ENCODE measurements around the gene IGHMBP2. TPM values are rescaled to one million over a fixed set of nuclear protein-coding genes. Genes with fewer than 3 reads are reported as not detected.
"Not testable (repeated sequence)": the region's sequence is repeated elsewhere in the genome, so short reads cannot be mapped to it uniquely, and the experiment has no call there.

The IGHMBP2 gene
- polyA plus RNA-seq, 3 donors = 14.6 to 22.5 (median 18.6) TPM

DNA sequence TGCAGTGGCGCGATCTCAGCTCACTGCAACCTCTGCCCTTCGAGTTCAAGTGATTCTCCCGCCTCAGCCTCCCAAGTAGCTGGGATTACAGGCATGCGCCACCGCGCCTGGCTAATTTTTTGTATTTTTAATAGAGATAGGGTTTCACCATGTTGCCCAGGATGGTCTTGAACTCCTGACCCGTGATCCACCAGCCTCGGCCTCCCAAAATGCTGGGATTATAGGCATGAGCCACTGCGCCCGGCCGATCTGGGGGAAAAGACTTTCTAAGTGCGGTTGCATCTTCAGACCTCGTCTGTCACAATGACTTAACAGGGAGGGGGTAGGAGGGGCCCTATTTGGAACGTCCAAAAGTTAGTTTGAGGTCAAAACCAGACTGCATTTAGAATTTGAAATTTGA is 18.9 kb upstream of the IGHMBP2 start:
- DNase-seq = not testable (repeated sequence)

GRCh38 chr11:68889948-68890446 is 13.7 kb upstream of the IGHMBP2 start:
- DNase-seq = peak; percentile 60

GRCh38 chr11:68890490-68891231 is 13.0 kb upstream of the IGHMBP2 start:
- peak; percentile 78 for DNase-seq

DNA sequence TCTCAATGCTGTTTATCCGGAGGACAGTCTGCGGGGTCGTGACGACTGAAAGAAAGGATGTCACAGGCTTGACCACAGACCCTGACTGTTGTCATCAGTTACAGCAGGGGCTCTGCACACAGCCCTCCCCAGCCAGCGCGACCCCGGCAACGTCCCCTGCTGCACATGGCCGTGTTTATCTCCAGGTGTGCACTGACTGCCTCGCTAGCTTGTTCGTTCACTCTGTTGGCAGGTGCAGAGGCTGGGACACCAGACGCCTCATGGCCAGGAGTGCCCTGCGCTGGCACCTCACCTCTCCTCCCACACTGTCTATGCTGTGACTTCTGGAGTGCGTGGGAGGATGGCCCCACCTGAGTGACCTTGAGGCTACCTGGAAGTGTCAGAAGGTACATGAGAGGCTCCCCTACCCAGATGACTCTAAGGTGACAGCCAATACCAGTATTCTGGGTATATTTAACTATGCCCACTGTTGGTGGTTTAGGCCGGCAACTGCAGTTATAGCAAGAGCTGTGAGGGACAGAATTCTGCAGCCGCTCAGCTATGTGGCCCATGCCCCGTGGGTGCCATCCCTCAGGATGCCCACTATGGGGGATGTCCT is 12.2 kb upstream of the IGHMBP2 start:
- no peak for DNase-seq

GRCh38 chr11:68892576-68892975 is 11.1 kb upstream of the IGHMBP2 start:
- no peak for DNase-seq

DNA sequence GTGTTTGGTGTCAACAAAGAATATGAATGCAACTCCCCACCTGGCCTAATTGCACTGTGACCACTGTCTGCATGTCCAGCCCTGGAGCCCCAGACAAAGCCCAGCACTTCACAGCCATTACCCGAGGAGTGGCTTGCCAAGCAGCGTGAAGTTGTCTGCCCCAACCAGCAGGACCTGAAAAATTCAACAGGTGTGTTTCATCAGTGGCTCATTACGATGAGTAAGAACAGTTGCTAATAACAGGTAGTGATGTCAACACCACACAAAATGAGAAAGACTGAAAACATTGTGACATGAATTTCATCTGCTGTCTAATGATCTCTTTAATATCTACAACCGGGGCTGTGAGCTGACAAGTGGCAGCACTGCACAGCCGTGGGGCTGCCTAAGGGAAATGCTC is 10.4 kb upstream of the IGHMBP2 start:
- no peak for DNase-seq

GRCh38 chr11:68896171-68896959 is 7.3 kb upstream of the IGHMBP2 start:
- DNase-seq = no peak

GRCh38 chr11:68897441-68897840 is 6.2 kb upstream of the IGHMBP2 start:
- DNase-seq = no peak

- DNase-seq = no peak
Measured at GRCh38 chr11:68900835-68901381, 2.8 kb upstream of the IGHMBP2 start.

GRCh38 chr11:68904248-68904847 is 657 bp downstream of the IGHMBP2 start:
- DNase-seq = no peak

DNA sequence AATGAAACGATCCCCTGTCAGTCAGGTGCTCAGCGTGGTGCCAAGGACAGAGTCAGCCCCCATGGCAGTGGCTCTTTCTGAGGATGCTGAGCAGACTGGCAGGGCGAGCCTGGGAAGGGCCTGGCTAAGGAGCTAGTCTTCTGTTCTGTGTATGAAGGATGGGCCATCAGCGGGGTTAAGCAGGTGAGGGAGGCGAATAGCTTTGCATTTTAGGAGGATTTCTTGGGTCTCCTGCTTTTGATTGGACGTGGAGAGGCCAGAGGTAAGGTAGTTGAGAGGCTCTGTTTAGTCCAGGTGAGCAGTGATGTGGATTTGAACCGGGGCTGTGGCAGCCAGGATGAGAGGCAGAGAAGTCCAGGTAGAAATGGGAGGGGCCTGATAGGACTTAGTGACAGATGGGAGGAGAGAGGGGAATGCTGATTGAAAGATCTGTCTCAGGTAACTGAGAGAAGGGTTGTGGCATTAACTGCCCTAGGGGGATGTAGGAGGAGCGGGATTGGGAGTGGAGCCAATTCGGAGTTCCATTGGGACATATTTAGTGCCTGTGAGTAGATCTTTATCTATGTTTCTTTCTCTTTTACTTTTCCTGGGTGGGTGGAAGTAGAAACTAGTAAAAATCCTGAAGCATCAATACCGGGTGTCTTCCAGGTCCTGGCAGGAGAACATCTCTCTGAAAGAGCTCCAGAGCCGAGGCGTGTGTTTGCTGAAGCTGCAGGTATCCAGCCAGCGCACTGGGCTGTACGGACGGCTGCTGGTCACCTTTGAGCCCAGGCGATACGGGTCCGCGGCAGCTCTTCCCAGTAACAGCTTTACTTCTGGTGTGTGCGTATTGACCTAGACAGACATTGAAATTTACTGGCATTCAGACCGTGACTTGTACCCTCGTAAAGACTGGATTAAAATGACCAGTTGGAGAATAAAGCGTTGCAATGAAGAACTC is 2.0 kb downstream of the IGHMBP2 start:
- DNase-seq = no peak

- DNase-seq = no peak
Measured at GRCh38 chr11:68908273-68908672, 4.6 kb downstream of the IGHMBP2 start.

GRCh38 chr11:68910965-68911364 is 7.3 kb downstream of the IGHMBP2 start:
- no peak for DNase-seq

DNA sequence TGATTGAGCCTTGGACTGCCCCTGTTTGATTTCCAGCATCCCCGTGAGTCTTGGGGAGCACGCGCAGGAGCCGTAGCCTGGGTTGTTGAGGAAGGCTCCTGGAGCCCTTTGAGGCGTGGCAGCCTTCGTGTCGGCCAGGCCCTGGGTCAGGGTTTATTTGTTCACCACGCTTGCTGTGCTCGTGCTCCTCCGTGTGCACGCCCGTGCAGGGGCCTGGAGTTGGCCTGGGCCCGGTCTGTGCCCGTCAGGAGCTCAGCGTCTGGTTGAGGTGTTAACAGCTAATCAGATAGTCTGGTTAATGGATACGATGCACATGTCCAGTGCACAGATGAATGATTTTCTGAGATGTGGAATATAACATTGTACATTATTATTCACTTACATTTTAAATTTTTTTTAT is 8.0 kb downstream of the IGHMBP2 start:
- DNase-seq = no peak

DNA sequence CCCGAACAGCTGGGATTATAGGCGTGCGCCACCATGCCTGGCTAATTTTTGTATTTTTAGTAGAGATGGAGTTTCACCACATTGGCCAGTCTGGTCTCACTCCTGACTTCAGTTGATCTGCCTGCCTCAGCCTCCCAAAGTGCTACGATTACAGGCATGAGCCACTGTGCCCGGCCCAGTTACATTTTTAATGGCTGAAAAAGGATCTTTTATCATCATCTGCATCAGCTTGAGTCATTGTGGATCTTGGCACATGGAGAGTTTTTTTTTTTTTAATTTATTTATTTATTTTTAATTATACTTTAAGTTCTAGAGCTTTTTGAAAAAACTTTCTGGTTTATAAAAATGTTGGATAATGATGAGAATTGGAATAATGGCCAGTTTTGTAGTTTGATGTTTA is 8.6 kb downstream of the IGHMBP2 start:
- DNase-seq = no peak

- DNase-seq = no peak
Measured at GRCh38 chr11:68913188-68913587, 9.5 kb downstream of the IGHMBP2 start.

GRCh38 chr11:68914761-68915160 is 11.1 kb downstream of the IGHMBP2 start:
- no peak for DNase-seq

DNA sequence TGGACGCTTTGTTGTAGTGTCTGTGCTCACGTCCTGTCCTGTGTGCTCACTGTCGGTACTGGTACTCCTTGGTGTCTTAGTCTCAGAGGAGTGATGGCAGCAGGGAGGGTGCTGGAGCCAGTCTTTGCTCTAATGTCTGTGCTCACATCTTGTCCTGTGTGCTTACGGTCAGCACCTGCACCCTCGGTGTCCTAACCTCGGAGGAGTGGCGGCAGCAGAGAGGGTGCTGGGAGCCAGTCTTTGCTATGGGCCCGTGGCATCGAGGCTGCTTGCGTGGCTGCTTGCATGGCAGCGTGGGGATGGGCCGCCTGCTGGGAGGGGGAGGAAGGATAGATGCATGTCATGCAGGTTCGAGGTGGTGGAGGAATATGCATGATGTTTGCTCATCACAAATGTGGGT is 12.7 kb downstream of the IGHMBP2 start:
- DNase-seq = no peak

DNA sequence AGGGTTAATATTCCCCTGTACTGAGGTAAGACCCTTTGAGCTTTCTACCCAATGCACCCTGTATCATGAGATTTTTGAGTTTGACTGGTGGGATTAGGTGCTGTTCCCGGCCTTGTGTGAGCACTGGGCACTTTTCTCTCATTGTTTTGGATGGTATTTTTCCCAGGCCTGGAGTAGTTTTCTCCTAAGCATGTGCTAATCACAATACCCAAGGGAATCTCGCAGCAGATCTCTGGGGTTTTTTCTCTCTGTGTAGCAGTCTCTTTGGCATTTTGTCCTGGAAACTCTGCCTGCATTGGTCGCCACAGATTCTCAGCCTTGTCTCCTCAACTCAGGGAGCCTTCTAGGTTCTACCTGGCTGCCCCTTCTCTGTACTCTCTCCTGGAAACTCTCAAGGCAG is 19.9 kb downstream of the IGHMBP2 start:
- DNase-seq = no peak

- no peak for DNase-seq
Measured at GRCh38 chr11:68924073-68924925, 20.6 kb downstream of the IGHMBP2 start.
